GM23338 (cell line): Measurements from ENCODE around the gene NFATC1. TPM values are rescaled to one million over a fixed set of nuclear protein-coding genes. Genes with fewer than 3 reads are reported as not detected.

Source experiments
- ATAC-seq: fragments of 200-7000 bp; cut with Tn5 transposase; 3 replicates; pipeline ENCODE4 v1.9.1; 2020
- DNase-seq: peaks from one replicate; pipeline ENCODE4 v3.0.0-alpha.2; 2015; ENCODE audit warnings: low spot score
- H2AFZ ChIP-seq: fragments of 200-600 bp; sonication (generic); 2 replicates; pipeline ENCODE4 v1.8.0; 2016; ENCODE audit warnings: antibody characterized with exemption, mild to moderate bottlenecking, moderate library complexity
- H3F3A ChIP-seq: fragments of 200-600 bp; sonication (generic); replicated peaks from 2 replicates; pipeline ENCODE4 v1.8.0; 2017; ENCODE audit warnings: antibody characterized with exemption, mixed run types, low read depth
- H3K27ac ChIP-seq: fragments of 200-600 bp; sonication (generic); 2 replicates; pipeline ENCODE4 v1.6.1; 2016; ENCODE audit warnings: low read depth
- H3K27me3 ChIP-seq: fragments of 200-600 bp; sonication (generic); 2 replicates; pipeline ENCODE4 v1.8.0; 2016; ENCODE audit warnings: mild to moderate bottlenecking, mixed run types, moderate library complexity; ENCODE audit not compliant: insufficient read depth
- H3K36me3 ChIP-seq: fragments of 200-600 bp; sonication (generic); 2 replicates; pipeline ENCODE4 v1.8.0; 2016; ENCODE audit warnings: mild to moderate bottlenecking; ENCODE audit not compliant: insufficient read depth
- H3K4me1 ChIP-seq: fragments of 200-600 bp; sonication (generic); 2 replicates; pipeline ENCODE4 v1.8.0; 2016; ENCODE audit warnings: mild to moderate bottlenecking, moderate library complexity; ENCODE audit not compliant: insufficient read depth
- H3K4me2 ChIP-seq: fragments of 200-600 bp; sonication (generic); 2 replicates; pipeline ENCODE4 v1.7.1; 2017; ENCODE audit warnings: mixed run types
- H3K4me3 ChIP-seq: fragments of 200-600 bp; sonication (generic); 2 replicates; pipeline ENCODE4 v1.6.1; 2016; ENCODE audit warnings: mixed run types
- H3K79me2 ChIP-seq: fragments of 200-600 bp; sonication (generic); replicated peaks from 2 replicates; pipeline ENCODE4 v1.8.0; 2017; ENCODE audit warnings: mild to moderate bottlenecking; ENCODE audit not compliant: insufficient read depth
- H3K9me2 ChIP-seq: fragments of 200-600 bp; sonication (generic); 2 replicates; pipeline ENCODE4 v1.8.0; 2017; ENCODE audit not compliant: insufficient read depth
- H4K20me1 ChIP-seq: fragments of 200-600 bp; sonication (generic); replicated peaks from 2 replicates; pipeline ENCODE4 v1.8.0; 2017; ENCODE audit warnings: mild to moderate bottlenecking; ENCODE audit not compliant: insufficient read depth
- H3K27ac Mint-ChIP-seq: 2 replicates; pipeline ENCODE4 v1.8.0; 2020; ENCODE audit warnings: inconsistent platforms, mild to moderate bottlenecking, moderate library complexity, mixed read lengths
- H3K27me3 Mint-ChIP-seq: 3 replicates; pipeline ENCODE4 v1.8.0; 2022; ENCODE audit warnings: low read depth, mild to moderate bottlenecking, moderate library complexity, mixed read lengths, inconsistent platforms; ENCODE audit not compliant: insufficient read depth, poor library complexity
- H3K36me3 Mint-ChIP-seq: 3 replicates; pipeline ENCODE4 v1.8.0; 2021; ENCODE audit warnings: low read depth, mild to moderate bottlenecking, inconsistent platforms, moderate library complexity, mixed read lengths
- H3K4me1 Mint-ChIP-seq: 3 replicates; pipeline ENCODE4 v1.8.0; 2020; ENCODE audit warnings: mild to moderate bottlenecking, inconsistent platforms, mixed read lengths
- H3K4me3 Mint-ChIP-seq: 3 replicates; pipeline ENCODE4 v1.8.0; 2021; ENCODE audit warnings: moderate library complexity, mild to moderate bottlenecking, inconsistent platforms, mixed read lengths
- H3K9me3 Mint-ChIP-seq: 3 replicates; pipeline ENCODE4 v1.8.0; 2020; ENCODE audit warnings: moderate library complexity, mild to moderate bottlenecking, inconsistent platforms, mixed read lengths
- CREB1 ChIP-seq: fragments of 250-450 bp; sonication (Bioruptor Pico); IDR thresholded peaks from 2 replicates; pipeline ENCODE4 v1.5.0; 2020; ENCODE audit warnings: low read depth, mild to moderate bottlenecking, moderate library complexity
- CTCF ChIP-seq, 2 experiments: fragments of 200-600 bp in 1 of 2; sonication (generic) in 1 of 2; conservative IDR thresholded peaks; 2 replicates each; pipeline versions ENCODE4 v1.5.1 to v1.6.1; 2016 to 2017; ENCODE audit warnings: antibody characterized with exemption in 2 of 2, low read depth in 2 of 2, mild to moderate bottlenecking in 2 of 2, moderate library complexity in 1 of 2
- ETS1 ChIP-seq: IDR thresholded peaks from 2 replicates; pipeline ENCODE4 v1.6.1; 2016; ENCODE audit warnings: antibody characterized with exemption
- EZH2 ChIP-seq: fragments of 200-600 bp; sonication (generic); IDR thresholded peaks from one replicate; pipeline ENCODE4 v1.8.0; 2017; ENCODE audit warnings: antibody characterized with exemption, mild to moderate bottlenecking, low read depth; ENCODE audit not compliant: unreplicated experiment
- EZH2phosphoT487 ChIP-seq: fragments of 200-600 bp; sonication (generic); IDR thresholded peaks from one replicate; pipeline ENCODE4 v1.8.1; 2018; ENCODE audit warnings: antibody characterized with exemption; ENCODE audit not compliant: unreplicated experiment
- JUNB ChIP-seq: IDR thresholded peaks from one replicate; pipeline ENCODE4 v1.6.1; 2016; ENCODE audit warnings: antibody characterized with exemption; ENCODE audit not compliant: unreplicated experiment
- NANOG ChIP-seq: IDR thresholded peaks from 2 replicates; pipeline ENCODE4 v1.6.1; 2016; ENCODE audit warnings: antibody characterized with exemption, borderline replicate concordance
- POLR2AphosphoS5 ChIP-seq: IDR thresholded peaks from 2 replicates; pipeline ENCODE4 v1.6.1; 2016; ENCODE audit warnings: antibody characterized with exemption, low read depth
- REST ChIP-seq: IDR thresholded peaks from one replicate; pipeline ENCODE4 v1.6.1; 2018; ENCODE audit warnings: antibody characterized with exemption; ENCODE audit not compliant: unreplicated experiment
- STAT1 ChIP-seq: IDR thresholded peaks from one replicate; pipeline ENCODE4 v1.6.1; 2016; ENCODE audit warnings: antibody characterized with exemption; ENCODE audit not compliant: unreplicated experiment
- ZNF114 ChIP-seq: fragments of 250-450 bp; sonication (Bioruptor Pico); IDR thresholded peaks from 2 replicates; pipeline ENCODE4 v1.5.0; 2020; ENCODE audit warnings: mild to moderate bottlenecking, moderate library complexity
- ZNF331 ChIP-seq: fragments of 250-450 bp; sonication (Bioruptor Pico); IDR thresholded peaks from 2 replicates; pipeline ENCODE4 v1.5.0; 2020; ENCODE audit warnings: low read depth, mild to moderate bottlenecking, moderate library complexity
- ZNF462 ChIP-seq: fragments of 250-450 bp; sonication (Bioruptor Pico); IDR thresholded peaks from 2 replicates; pipeline ENCODE4 v1.5.0; 2020; ENCODE audit warnings: mild to moderate bottlenecking, moderate library complexity
- polyA plus RNA-seq: library from polyadenylated mRNA; unstranded; fragments of >200 nt; fragmentation: Nextera tagmentation; extraction: Ambion mirVana; gene quantifications from 2 replicates; pipeline ENCODE4 v1.2.1, GENCODE V29; 2016
- total RNA-seq: library from RNA; depleted of rRNA; stranded (reverse); fragments of >200 nt; shearing (Covaris generic); gene quantifications from 2 replicates; pipeline ENCODE4 v1.2.3, GENCODE V29; 2014

The NFATC1 gene
- total and polyA plus RNA-seq, 2 experiments from 2014 or later = 3.9 to 6.4 TPM

- Histone ChIP-seq H3K4me3 (no peak overlapping the region), H3F3A (no peaks in the 10 kb centered on the region), H3K27me3 (no peaks in the 10 kb centered on the region), H3K9me2 (no peaks in the 10 kb centered on the region), H3K4me2 (no peak overlapping the region), H2AFZ (no peak overlapping the region), H4K20me1 (no peaks in the 10 kb centered on the region; the same call in 1 of the 2 replicates), H3K36me3 (no peaks in the 10 kb centered on the region; the same call in 1 of the 2 replicates), H3K79me2 (no peaks in the 10 kb centered on the region), H3K27ac (no peak overlapping the region), H3K4me1 (no peaks in the 10 kb centered on the region)
- H3K4me1 Mint-ChIP-seq = no peaks in the 10 kb centered on the region; the same call in 1 of the 3 replicates
- H3K9me3 Mint-ChIP-seq = no peaks in the 10 kb centered on the region
- TF ChIP-seq REST = no peak
- TF ChIP-seq JUNB = no peak
- no peak for TF ChIP-seq ZNF462 (CRISPR knock-in tag)
- TF ChIP-seq NANOG = no peak
- no peak for TF ChIP-seq POLR2AphosphoS5
- TF ChIP-seq CTCF (conservative IDR thresholded peaks at IDR 0.05; ENCODE audit: low read depth in 2 of 2) = no peak
- TF ChIP-seq ZNF331 = no peak
- no peak for TF ChIP-seq ETS1
- TF ChIP-seq STAT1 = no peak
- no peak for TF ChIP-seq EZH2
- TF ChIP-seq ZNF114 (CRISPR knock-in tag) = no peak
- no peak for TF ChIP-seq CREB1 (CRISPR knock-in tag)
- TF ChIP-seq EZH2phosphoT487 = no peak
- H3K4me3 Mint-ChIP-seq = no peak overlapping the region
- ATAC-seq (no peak), DNase-seq (no peak)
- peaks cover 3% of the 10 kb centered on the region; the same call in 2 of the 3 replicates for H3K36me3 Mint-ChIP-seq
- H3K27ac Mint-ChIP-seq = no peak overlapping the region
- peaks cover 2% of the 10 kb centered on the region for H3K27me3 Mint-ChIP-seq
Measured at GRCh38 chr18:79354350-79354749, 41.4 kb upstream of the NFATC1 start.
